ENCODE measurements around the gene LDLRAD4.

LDLRAD4 gene

DNA sequence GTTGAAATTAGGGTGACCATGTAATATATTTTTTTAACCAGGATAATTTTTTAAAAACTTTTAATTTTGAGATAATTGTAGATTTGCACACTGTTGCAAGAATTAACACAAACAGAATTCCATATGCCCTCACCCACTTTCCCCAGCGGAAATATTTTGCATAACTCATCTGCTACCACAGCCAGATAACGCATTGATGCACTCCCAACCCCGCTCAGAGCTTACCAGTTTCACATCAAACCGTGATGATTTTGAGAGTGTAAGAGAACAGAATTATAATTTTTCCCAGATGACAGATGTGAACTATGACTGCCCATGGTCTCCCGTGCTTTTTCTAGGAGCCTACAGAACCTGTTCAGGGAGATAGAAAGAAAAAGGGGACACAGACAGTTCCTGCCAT is 35.2 kb upstream of the LDLRAD4 start:
- TF ChIP-seq, protein P1, sequence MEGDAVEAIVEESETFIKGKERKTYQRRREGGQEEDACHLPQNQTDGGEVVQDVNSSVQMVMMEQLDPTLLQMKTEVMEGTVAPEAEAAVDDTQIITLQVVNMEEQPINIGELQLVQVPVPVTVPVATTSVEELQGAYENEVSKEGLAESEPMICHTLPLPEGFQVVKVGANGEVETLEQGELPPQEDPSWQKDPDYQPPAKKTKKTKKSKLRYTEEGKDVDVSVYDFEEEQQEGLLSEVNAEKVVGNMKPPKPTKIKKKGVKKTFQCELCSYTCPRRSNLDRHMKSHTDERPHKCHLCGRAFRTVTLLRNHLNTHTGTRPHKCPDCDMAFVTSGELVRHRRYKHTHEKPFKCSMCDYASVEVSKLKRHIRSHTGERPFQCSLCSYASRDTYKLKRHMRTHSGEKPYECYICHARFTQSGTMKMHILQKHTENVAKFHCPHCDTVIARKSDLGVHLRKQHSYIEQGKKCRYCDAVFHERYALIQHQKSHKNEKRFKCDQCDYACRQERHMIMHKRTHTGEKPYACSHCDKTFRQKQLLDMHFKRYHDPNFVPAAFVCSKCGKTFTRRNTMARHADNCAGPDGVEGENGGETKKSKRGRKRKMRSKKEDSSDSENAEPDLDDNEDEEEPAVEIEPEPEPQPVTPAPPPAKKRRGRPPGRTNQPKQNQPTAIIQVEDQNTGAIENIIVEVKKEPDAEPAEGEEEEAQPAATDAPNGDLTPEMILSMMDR (IDR thresholded peaks at IDR 0.05; ENCODE audit: borderline replicate concordance, extremely low read depth, low read length, poor library complexity, severe bottlenecking) = no peak
- no peak for TF ChIP-seq EZH2 (IDR thresholded peaks at IDR 0.05; ENCODE audit: borderline replicate concordance, low read depth, low read length, severe bottlenecking)
- ATAC-seq (ENCODE audit: insufficient read depth, low read depth) (no peak), DNase-seq (no peak)
- Histone ChIP-seq H3K9ac (ENCODE audit: low read depth, low read length) (no peak overlapping the region), H3K4me2 (ENCODE audit: insufficient read depth, low read length) (no peak overlapping the region), H3K27me3 (ENCODE audit: insufficient read depth, low read length, poor library complexity) (no peaks in the 10 kb centered on the region), H3K4me3 (ENCODE audit: low read depth in 1 of 2, low read length in 2 of 2) (no peak overlapping the region), H4K20me1 (ENCODE audit: insufficient read depth, low read length) (no peaks in the 10 kb centered on the region), H3K4me1 (ENCODE audit: insufficient read depth, low read length) (no peaks in the 10 kb centered on the region), H3K79me2 (ENCODE audit: insufficient read depth, low read length) (no peaks in the 10 kb centered on the region), H3K36me3 (ENCODE audit: insufficient read depth, low read length) (no peaks in the 10 kb centered on the region), H3K9me3 (ENCODE audit: insufficient read depth, low read length, severe bottlenecking) (no peaks in the 10 kb centered on the region), H3K27ac (ENCODE audit: low read length) (no peak overlapping the region), H2AFZ (ENCODE audit: low read depth, low read length) (no peak overlapping the region)

DNA sequence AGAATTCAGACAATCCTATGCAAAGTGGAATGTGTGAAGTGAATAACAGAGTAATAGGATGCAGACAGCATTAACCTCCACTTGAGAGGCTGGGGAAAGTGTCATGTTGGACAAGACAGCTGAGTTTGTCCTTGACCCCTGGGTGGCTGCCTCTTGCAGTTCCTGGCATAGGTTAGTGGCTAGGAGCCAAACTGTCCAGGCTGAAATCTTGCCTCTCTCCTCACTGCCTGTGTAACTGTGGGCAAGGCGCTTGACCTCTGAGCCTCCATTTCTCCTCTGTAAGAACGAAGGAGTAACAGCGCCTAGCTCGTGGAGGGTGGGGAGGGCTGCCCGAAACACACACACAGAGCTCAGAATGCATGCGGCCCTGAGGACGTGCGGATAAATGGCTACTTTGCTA is 34.8 kb upstream of the LDLRAD4 start:
- Histone ChIP-seq H3K9ac (ENCODE audit: low read depth, low read length) (no peak overlapping the region), H3K27me3 (ENCODE audit: insufficient read depth, low read length, poor library complexity) (no peaks in the 10 kb centered on the region), H3K4me2 (ENCODE audit: insufficient read depth, low read length) (no peak overlapping the region), H3K4me3 (ENCODE audit: low read depth in 1 of 2, low read length in 2 of 2) (no peak overlapping the region), H3K27ac (ENCODE audit: low read length) (no peak overlapping the region), H4K20me1 (ENCODE audit: insufficient read depth, low read length) (no peaks in the 10 kb centered on the region), H3K4me1 (ENCODE audit: insufficient read depth, low read length) (no peaks in the 10 kb centered on the region), H2AFZ (ENCODE audit: low read depth, low read length) (no peak overlapping the region), H3K79me2 (ENCODE audit: insufficient read depth, low read length) (no peaks in the 10 kb centered on the region), H3K36me3 (ENCODE audit: insufficient read depth, low read length) (no peaks in the 10 kb centered on the region), H3K9me3 (ENCODE audit: insufficient read depth, low read length, severe bottlenecking) (no peaks in the 10 kb centered on the region)
- DNase-seq = no peak
- no peak for ATAC-seq (ENCODE audit: insufficient read depth, low read depth)
- TF ChIP-seq EZH2 (IDR thresholded peaks at IDR 0.05; ENCODE audit: borderline replicate concordance, low read depth, low read length, severe bottlenecking) = no peak
- TF ChIP-seq, protein P1 (IDR thresholded peaks at IDR 0.05; ENCODE audit: borderline replicate concordance, extremely low read depth, low read length, poor library complexity, severe bottlenecking) = no peak

DNA sequence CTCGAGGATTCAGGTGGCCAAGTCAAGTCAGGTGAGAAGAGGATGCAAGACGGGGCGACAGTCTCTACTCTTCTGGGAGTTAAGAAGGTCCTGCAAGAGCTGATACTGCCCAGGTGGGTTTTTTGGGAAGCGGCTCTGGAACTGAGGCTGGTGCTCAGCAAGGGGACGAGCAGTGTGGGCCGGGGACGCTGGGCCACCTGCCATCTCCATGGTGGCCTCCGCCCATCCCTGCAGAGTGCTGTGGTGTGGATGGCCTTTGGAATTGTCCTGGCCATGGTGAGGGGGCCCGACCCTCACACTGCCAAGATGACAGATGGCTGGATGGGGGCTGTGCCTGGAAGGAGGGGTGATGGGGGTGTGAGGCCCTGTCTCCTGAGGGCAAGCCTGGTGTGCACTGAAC is 34.2 kb upstream of the LDLRAD4 start:
- no peaks in the 10 kb centered on the region for H3K4me1 ChIP-seq (ENCODE audit: insufficient read depth, low read length)
- ATAC-seq (ENCODE audit: insufficient read depth, low read depth) = no peak
- H3K4me2 ChIP-seq (ENCODE audit: insufficient read depth, low read length) = no peak overlapping the region
- H3K27me3 ChIP-seq (ENCODE audit: insufficient read depth, low read length, poor library complexity) = no peaks in the 10 kb centered on the region
- no peak overlapping the region for H3K27ac ChIP-seq (ENCODE audit: low read length)
- DNase-seq = no peak
- TF ChIP-seq, protein P1 (IDR thresholded peaks at IDR 0.05; ENCODE audit: borderline replicate concordance, extremely low read depth, low read length, poor library complexity, severe bottlenecking) = no peak
- no peak for TF ChIP-seq EZH2 (IDR thresholded peaks at IDR 0.05; ENCODE audit: borderline replicate concordance, low read depth, low read length, severe bottlenecking)
- H4K20me1 ChIP-seq (ENCODE audit: insufficient read depth, low read length) = no peaks in the 10 kb centered on the region
- H3K9ac ChIP-seq (ENCODE audit: low read depth, low read length) = no peak overlapping the region
- H3K9me3 ChIP-seq (ENCODE audit: insufficient read depth, low read length, severe bottlenecking) = no peaks in the 10 kb centered on the region
- H3K79me2 ChIP-seq (ENCODE audit: insufficient read depth, low read length) = no peaks in the 10 kb centered on the region
- no peak overlapping the region for H2AFZ ChIP-seq (ENCODE audit: low read depth, low read length)
- no peak overlapping the region for H3K4me3 ChIP-seq (ENCODE audit: low read depth in 1 of 2, low read length in 2 of 2)
- H3K36me3 ChIP-seq (ENCODE audit: insufficient read depth, low read length) = no peaks in the 10 kb centered on the region

DNA sequence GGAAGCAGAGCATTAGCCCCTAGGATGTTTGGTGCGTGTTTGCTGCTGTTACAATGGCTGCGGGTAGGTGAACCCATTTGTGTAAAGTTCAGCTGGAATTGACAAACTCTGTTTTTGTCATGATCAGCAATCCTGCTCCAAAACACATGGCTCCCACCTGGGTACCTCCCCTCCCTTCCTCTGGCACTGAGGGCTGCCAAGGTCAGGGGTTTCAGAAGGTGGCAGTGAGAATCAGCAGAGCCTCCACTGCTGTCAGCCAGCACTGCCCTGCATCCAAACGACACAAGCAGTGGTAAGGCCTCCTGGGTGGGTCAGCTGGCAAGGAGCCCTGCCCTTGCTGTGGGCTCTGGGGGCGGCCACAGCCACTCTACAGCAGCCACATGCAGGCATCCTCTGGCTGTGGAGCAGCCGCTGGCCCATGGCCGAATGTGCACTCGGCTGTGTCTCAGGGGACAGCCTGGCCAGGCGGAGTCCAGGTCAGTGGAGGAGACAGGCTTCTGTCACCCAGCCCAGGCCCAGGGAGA is 32.8 kb upstream of the LDLRAD4 start:
- no peak for DNase-seq
- Histone ChIP-seq H3K79me2 (ENCODE audit: insufficient read depth, low read length) (no peaks in the 10 kb centered on the region), H3K4me1 (ENCODE audit: insufficient read depth, low read length) (no peaks in the 10 kb centered on the region), H3K27ac (ENCODE audit: low read length) (no peak overlapping the region), H2AFZ (ENCODE audit: low read depth, low read length) (no peak overlapping the region), H3K4me3 (ENCODE audit: low read depth in 1 of 2, low read length in 2 of 2) (no peak overlapping the region), H3K9ac (ENCODE audit: low read depth, low read length) (no peak overlapping the region), H3K9me3 (ENCODE audit: insufficient read depth, low read length, severe bottlenecking) (no peaks in the 10 kb centered on the region), H4K20me1 (ENCODE audit: insufficient read depth, low read length) (no peaks in the 10 kb centered on the region), H3K4me2 (ENCODE audit: insufficient read depth, low read length) (no peak overlapping the region), H3K36me3 (ENCODE audit: insufficient read depth, low read length) (no peaks in the 10 kb centered on the region), H3K27me3 (ENCODE audit: insufficient read depth, low read length, poor library complexity) (no peaks in the 10 kb centered on the region)
- no peak for TF ChIP-seq EZH2 (IDR thresholded peaks at IDR 0.05; ENCODE audit: borderline replicate concordance, low read depth, low read length, severe bottlenecking)
- TF ChIP-seq, protein P1 (IDR thresholded peaks at IDR 0.05; ENCODE audit: borderline replicate concordance, extremely low read depth, low read length, poor library complexity, severe bottlenecking) = no peak
- ATAC-seq (ENCODE audit: insufficient read depth, low read depth) = no peak

All from DND-41 (cell line).